Thoracic aorta (tissue), 2 donors: ENCODE data around the gene LRRC8C. TPM values are rescaled to one million over a fixed set of nuclear protein-coding genes. Genes with fewer than 3 reads are reported as not detected.

ENCODE experiments used
- ATAC-seq: fragments of 150-250 bp; one replicate; pipeline ENCODE4 v1.8.0; 2017; ENCODE audit warnings: low read depth; ENCODE audit not compliant: insufficient number of reproducible peaks, low FRiP score
- DNase-seq: peaks from one replicate; pipeline ENCODE4 v3.0.0-alpha.2; 2020; ENCODE audit warnings: low spot score
- H3K27ac ChIP-seq, 2 donors: fragments of 200-600 bp; sonication (generic); 1 replicate in 1 of 2; 2 replicates in 1 of 2; pipeline ENCODE4 v1.5.1; 2016; ENCODE audit warnings: mild to moderate bottlenecking in 2 of 2, moderate library complexity in 2 of 2
- H3K27me3 ChIP-seq: fragments of 200-600 bp; sonication (generic); replicated peaks from 2 replicates; pipeline ENCODE4 v1.6.0; 2016; ENCODE audit warnings: mild to moderate bottlenecking; ENCODE audit not compliant: insufficient read depth
- H3K36me3 ChIP-seq: fragments of 200-600 bp; sonication (generic); one replicate; pipeline ENCODE4 v1.5.1; 2016
- H3K4me1 ChIP-seq, 2 donors: fragments of 200-600 bp; sonication (generic); 1 replicate in 1 of 2; 2 replicates in 1 of 2; pipeline versions ENCODE4 v1.5.1 to v1.6.0; 2016; ENCODE audit warnings: low read depth in 2 of 2, mild to moderate bottlenecking in 1 of 2; ENCODE audit not compliant: control insufficient read depth in 1 of 2
- H3K4me3 ChIP-seq: fragments of 200-600 bp; sonication (generic); 2 replicates; pipeline ENCODE4 v1.5.1; 2016; ENCODE audit warnings: mild to moderate bottlenecking
- H3K9me3 ChIP-seq: fragments of 200-600 bp; sonication (generic); 2 replicates; pipeline ENCODE4 v1.5.1; 2016
- total RNA-seq, 2 donors: library from RNA; depleted of rRNA; stranded (reverse); fragments of >200 nt; gene quantifications; one replicate each; pipeline versions ENCODE4 v1.1.0 to v1.2.3, GENCODE V29; 2016
- TF ChIP-seq, protein P1 (sequence below): fragments of 200-600 bp; sonication (generic); IDR thresholded peaks from one replicate; pipeline ENCODE4 v1.5.1; 2019; ENCODE audit warnings: antibody characterized with exemption

LRRC8C gene
- total RNA-seq, 2 donors from 2014 or later = 11.6 to 15.2 TPM

DNA sequence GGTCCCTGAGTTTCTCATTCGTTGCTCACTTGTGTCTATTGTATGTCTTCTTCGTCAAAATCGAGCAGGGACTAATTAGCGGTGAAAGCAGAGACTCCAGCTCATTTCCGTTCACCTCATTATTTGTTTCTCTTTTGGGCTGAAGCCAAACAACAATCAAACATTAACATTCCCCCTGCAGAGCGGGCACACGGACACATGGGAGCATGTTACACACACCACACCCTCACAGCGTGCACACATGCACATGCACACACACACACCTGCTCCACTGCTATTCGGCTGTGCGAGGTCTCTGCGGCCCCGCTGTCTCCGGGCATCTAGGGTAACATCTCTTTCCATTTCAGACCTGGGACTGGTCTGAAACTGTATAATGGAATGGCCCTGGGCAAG is 129.5 kb downstream of the LRRC8C start:
- Histone ChIP-seq H3K4me3 (peak overlapping the region; percentile 78), H3K4me1 (peaks cover 0 to 21% of the 10 kb centered on the region in 2 donors), H3K27me3 (no peaks in the 10 kb centered on the region), H3K36me3 (no peaks in the 10 kb centered on the region), H3K9me3 (no peaks in the 10 kb centered on the region), H3K27ac (no peak overlapping the region)
- ATAC-seq = peak; percentile 6
- TF ChIP-seq, protein P1, sequence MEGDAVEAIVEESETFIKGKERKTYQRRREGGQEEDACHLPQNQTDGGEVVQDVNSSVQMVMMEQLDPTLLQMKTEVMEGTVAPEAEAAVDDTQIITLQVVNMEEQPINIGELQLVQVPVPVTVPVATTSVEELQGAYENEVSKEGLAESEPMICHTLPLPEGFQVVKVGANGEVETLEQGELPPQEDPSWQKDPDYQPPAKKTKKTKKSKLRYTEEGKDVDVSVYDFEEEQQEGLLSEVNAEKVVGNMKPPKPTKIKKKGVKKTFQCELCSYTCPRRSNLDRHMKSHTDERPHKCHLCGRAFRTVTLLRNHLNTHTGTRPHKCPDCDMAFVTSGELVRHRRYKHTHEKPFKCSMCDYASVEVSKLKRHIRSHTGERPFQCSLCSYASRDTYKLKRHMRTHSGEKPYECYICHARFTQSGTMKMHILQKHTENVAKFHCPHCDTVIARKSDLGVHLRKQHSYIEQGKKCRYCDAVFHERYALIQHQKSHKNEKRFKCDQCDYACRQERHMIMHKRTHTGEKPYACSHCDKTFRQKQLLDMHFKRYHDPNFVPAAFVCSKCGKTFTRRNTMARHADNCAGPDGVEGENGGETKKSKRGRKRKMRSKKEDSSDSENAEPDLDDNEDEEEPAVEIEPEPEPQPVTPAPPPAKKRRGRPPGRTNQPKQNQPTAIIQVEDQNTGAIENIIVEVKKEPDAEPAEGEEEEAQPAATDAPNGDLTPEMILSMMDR = no peak
- no peak for DNase-seq

DNA sequence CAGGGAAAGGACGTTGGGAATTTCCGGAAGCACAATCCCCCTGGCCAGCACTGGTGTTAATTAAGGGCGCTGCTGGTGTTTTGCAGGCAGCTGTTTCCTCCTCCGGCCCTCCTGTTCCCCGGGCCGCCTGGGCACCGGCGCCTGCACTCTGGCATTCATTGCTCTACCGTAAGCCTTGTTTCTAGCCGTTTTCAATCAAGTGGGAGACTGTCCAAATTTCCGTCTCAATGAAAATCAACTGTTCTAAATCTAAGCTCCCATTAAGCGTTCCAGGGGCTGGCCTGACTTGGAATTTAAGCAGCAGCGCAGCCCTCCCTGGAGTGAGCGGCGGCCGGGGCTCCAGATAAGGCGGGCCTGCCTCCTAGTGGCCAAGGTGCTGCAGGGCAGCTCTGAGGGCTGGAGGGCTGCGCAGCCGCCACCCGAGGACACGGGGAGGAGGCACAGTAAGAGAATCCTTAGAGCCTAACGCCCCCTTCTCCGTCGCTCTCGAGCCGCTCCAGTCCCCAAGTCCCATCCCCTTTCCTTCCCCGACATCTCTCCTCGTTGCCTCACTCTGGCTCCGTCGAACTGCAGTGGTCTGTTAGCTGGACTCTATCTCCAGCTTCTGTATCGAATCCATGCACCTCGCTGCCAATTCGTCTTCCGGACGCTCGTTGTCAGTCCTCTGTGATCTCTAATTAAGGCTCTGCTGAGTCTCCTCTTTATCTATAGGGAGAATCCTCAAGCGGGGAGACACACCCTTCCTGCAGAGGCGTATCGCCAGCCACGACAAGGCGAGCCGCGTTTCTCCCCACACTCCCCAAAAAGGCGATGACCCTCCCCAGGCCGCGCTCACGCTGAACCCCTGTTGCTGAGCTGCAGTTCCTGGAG is 130.1 kb downstream of the LRRC8C start:
- TF ChIP-seq, protein P1 = peak; percentile 95
- peak overlapping the region; percentile 78 for H3K4me3 ChIP-seq
- H3K27ac ChIP-seq = no peak overlapping the region
- no peaks in the 10 kb centered on the region for H3K27me3 ChIP-seq
- no peaks in the 10 kb centered on the region for H3K9me3 ChIP-seq
- H3K36me3 ChIP-seq = no peaks in the 10 kb centered on the region
- peaks cover 0 to 15% of the 10 kb centered on the region in 2 donors for H3K4me1 ChIP-seq
- ATAC-seq (peak; percentile 97), DNase-seq (peak; percentile 47)

DNA sequence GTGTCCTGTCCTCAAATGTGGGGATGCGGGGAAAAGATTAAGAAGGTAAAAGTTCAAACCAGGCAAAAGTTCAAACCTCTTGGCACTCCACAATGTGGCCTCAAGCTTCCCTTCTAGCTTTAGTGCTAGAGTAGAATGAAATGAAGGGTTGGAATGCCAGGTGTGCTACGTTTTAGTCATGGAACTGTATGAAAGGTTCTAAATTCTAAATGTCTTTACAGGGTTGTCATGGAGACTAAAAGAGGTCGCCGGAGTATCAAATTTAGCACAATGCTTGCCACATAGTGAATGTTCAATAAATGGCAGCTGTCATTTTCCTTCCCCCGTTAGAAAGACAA is 130.7 kb downstream of the LRRC8C start:
- DNase-seq (no peak), ATAC-seq (no peak)
- Histone ChIP-seq H3K4me3 (peak overlapping the region; percentile 78), H3K9me3 (no peaks in the 10 kb centered on the region), H3K4me1 (peaks cover 0 to 12% of the 10 kb centered on the region in 2 donors), H3K27ac (no peak overlapping the region), H3K27me3 (no peaks in the 10 kb centered on the region), H3K36me3 (no peaks in the 10 kb centered on the region)
- TF ChIP-seq, protein P1 = no peak

DNA sequence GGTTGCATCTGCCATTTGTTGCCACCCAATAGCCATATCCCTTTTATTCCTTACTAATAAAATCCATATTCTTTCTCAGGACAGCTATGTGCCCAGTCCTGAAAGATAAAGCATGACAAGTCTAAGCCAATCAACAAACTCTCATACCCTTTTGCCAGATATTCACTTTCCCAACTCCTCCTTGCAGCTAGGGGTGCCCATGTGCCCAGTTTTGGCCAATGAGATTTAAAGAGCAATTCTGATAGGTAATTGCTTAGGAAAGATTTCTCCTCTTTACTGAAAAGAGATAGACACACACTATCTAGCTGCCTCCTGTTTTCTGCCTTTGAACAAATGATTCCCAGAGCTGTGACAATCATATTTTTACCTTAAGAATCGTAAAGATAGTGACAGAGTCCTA is 132.9 kb downstream of the LRRC8C start:
- ATAC-seq = no peak

DNA sequence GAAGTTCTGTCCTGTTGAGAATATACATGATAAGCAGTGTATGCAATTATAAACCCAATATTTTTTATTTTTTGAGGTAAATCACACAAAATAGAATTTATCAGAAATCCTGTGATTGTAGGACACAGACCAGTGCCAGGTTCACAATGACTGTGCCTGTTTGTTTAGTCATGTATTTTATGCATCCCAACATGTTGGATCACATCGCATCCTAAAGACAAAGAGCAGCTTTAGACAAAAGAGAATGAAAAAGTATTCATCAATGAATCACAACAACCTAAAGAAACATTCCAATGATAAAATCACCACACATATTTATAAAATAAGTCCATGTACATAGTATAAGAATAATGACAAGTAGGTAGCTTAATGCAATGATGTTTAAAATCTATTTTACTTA is 134.7 kb downstream of the LRRC8C start:
- DNase-seq (no peak), ATAC-seq (no peak)
- H3K27me3 ChIP-seq = no peaks in the 10 kb centered on the region
- no peak overlapping the region for H3K27ac ChIP-seq
- no peaks in the 10 kb centered on the region for H3K36me3 ChIP-seq
- TF ChIP-seq, protein P1 = no peak
- no peaks in the 10 kb centered on the region for H3K9me3 ChIP-seq
- H3K4me3 ChIP-seq = no peak overlapping the region
- peaks cover 0 to 8% of the 10 kb centered on the region in 2 donors for H3K4me1 ChIP-seq

More for the DNA sequence above, 132.9 kb downstream of the LRRC8C start:
- Histone ChIP-seq H3K4me3 (no peak overlapping the region), H3K27ac (no peak overlapping the region), H3K27me3 (no peaks in the 10 kb centered on the region), H3K4me1 (peaks cover 0 to 12% of the 10 kb centered on the region in 2 donors), H3K36me3 (no peaks in the 10 kb centered on the region), H3K9me3 (no peaks in the 10 kb centered on the region)
- TF ChIP-seq, protein P1 = no peak
- no peak for DNase-seq

Other genes with a start within 250 kb of the LRRC8C start
- 1 to 10 TPM; 5.5 to 6.5 TPM for gene LRRC8B, start 108.3 kb upstream of the LRRC8C start, total RNA-seq
- gene LRRC8D, start 187.9 kb downstream of the LRRC8C start, total RNA-seq = 10 to 100 TPM in 1 of 2 donors, 1 to 10 TPM in 1; 8.8 to 10.7 TPM